ENCODE data around the gene RSPRY1.
"Not testable (repeated sequence)": the region's sequence is repeated elsewhere in the genome, so short reads cannot be mapped to it uniquely, and the experiment has no call there.

Gene RSPRY1

GRCh38 chr16:57184113-57184512, 2.0 kb upstream of the RSPRY1 start:
- no peak for DNase-seq (ENCODE audit: low read depth in 1 of 2, low spot score in 1 of 2)
- in situ Hi-C loops (cut with HindIII; ENCODE audit: low pct_unique_long_range_greater_than_20kb, low sequenced_read_pairs): no loop called here
- TF ChIP-seq JUND (IDR thresholded peaks at IDR 0.05; ENCODE audit: low read depth): no peak

DNA sequence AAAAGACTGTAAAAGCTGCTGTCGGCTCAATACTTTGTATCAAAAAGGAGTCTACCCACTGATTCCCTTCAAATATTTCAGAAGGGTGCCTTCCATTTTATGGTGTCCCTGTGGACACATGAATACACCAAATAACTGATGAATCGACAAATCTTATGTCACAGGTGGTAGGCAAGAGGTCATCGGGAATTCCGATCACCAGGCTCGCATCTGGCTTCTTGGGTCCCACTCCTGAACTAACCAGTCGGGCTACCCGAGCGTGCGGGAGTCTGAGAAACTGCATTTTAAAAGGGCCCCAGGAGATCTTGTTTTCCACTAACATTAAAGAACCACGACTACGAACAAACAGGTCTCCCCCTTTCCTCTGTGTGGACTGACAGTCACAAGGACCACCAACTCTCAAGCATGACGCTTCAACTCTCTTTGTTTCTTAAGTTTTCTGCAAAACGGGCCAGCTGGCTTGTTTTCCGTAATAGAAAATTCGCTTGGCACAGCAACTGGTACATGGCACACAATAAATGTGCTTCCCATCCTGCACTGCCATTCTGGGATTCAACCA, 1.2 kb upstream of the RSPRY1 start:
- in situ Hi-C loops (cut with HindIII; ENCODE audit: low pct_unique_long_range_greater_than_20kb, low sequenced_read_pairs): no loop called here
- no peak for TF ChIP-seq JUND (IDR thresholded peaks at IDR 0.05; ENCODE audit: low read depth)
- DNase-seq (ENCODE audit: low read depth in 1 of 2, low spot score in 1 of 2): peak in 1 of 2 experiments; percentile 22

DNA sequence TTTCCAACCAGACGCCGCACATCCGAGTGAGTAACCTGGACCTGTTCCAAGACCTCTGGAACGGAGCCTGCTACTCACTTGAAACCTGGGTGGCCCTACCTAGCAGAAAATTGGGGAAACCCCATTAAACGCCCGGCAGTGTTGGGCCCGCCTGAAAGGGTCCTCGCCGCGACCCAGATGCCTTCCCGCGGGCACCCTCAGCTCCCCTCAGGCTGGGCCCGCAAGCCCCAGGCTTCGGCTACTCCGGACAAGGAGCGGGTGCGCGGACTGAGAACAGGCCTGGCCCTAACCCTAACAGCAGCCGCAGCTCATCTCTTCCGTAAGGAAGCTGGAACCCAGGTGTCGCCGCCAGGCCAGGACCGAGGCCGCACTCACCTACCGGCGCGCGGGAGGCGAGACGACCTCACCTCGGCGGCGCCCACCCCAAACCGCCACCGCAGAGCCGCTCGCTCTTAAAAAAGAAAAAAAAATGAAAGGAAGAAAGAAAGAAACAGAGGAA, 634 bp upstream of the RSPRY1 start:
- peak in 1 of 2 experiments; percentile 37 for DNase-seq (ENCODE audit: low read depth in 1 of 2, low spot score in 1 of 2)
- in situ Hi-C loops (cut with HindIII; ENCODE audit: low pct_unique_long_range_greater_than_20kb, low sequenced_read_pairs): no loop called here
- no peak for TF ChIP-seq JUND (IDR thresholded peaks at IDR 0.05; ENCODE audit: low read depth)

GRCh38 chr16:57186872-57187854, 1.0 kb downstream of the RSPRY1 start:
- DNase-seq (ENCODE audit: low read depth in 1 of 2, low spot score in 1 of 2): peak in 1 of 2 experiments; percentile 7
- TF ChIP-seq JUND (IDR thresholded peaks at IDR 0.05; ENCODE audit: low read depth): no peak
- in situ Hi-C loops (cut with HindIII; ENCODE audit: low pct_unique_long_range_greater_than_20kb, low sequenced_read_pairs): no loop called here

GRCh38 chr16:57187902-57188710, 2.0 kb downstream of the RSPRY1 start:
- in situ Hi-C loops (cut with HindIII; ENCODE audit: low pct_unique_long_range_greater_than_20kb, low sequenced_read_pairs); DNase-seq (ENCODE audit: low read depth in 1 of 2, low spot score in 1 of 2): not testable (repeated sequence)

DNA sequence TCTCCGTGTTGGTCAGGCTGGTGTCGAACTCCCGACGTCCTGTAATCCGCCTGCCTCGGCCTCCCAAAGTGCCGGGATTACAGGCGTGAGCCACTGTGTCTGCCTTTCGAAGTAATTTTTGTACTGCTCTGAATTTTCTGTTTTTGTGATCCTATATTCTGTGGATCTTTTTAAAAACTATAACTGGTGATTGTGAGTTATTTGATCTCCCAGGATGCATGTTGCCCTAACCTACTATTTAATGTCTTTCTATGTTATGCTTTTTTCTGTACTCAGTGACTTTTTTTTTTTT, 2.5 kb downstream of the RSPRY1 start:
- in situ Hi-C loops (cut with HindIII; ENCODE audit: low pct_unique_long_range_greater_than_20kb, low sequenced_read_pairs): no loop called here
- no peak for TF ChIP-seq JUND (IDR thresholded peaks at IDR 0.05; ENCODE audit: low read depth)
- DNase-seq (ENCODE audit: low read depth in 1 of 2, low spot score in 1 of 2): no peak

GRCh38 chr16:57189527-57189926, 3.4 kb downstream of the RSPRY1 start:
- in situ Hi-C loops (cut with HindIII; ENCODE audit: low pct_unique_long_range_greater_than_20kb, low sequenced_read_pairs); DNase-seq (ENCODE audit: low read depth in 1 of 2, low spot score in 1 of 2): not testable (repeated sequence)

DNA sequence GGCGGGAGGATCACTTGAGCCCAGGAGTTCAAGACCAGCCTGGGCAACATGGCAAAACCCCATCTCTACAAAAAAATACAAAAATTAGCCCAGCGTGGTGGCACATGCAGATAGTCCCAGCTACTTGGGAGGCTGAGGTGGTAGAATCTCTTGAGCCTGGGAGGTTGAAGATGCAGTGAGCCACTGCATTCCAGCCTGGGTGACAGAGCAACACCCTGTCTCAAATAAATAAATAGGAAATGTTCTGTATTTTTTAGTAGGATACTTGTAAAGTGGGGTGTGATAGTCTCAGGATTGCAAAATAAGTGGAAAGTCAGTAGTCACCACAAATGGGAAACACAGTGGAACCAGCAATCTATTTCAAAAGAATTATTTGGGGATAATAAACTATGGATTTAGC, 4.0 kb downstream of the RSPRY1 start:
- no peak for DNase-seq (ENCODE audit: low read depth in 1 of 2, low spot score in 1 of 2)
- no peak for TF ChIP-seq JUND (IDR thresholded peaks at IDR 0.05; ENCODE audit: low read depth)
- in situ Hi-C loops (cut with HindIII; ENCODE audit: low pct_unique_long_range_greater_than_20kb, low sequenced_read_pairs): no loop called here

GRCh38 chr16:57191056-57191571, 5.0 kb downstream of the RSPRY1 start:
- in situ Hi-C loops (cut with HindIII; ENCODE audit: low pct_unique_long_range_greater_than_20kb, low sequenced_read_pairs): no loop called here
- TF ChIP-seq JUND (IDR thresholded peaks at IDR 0.05; ENCODE audit: low read depth): no peak
- DNase-seq (ENCODE audit: low read depth in 1 of 2, low spot score in 1 of 2): no peak

- TF ChIP-seq JUND (IDR thresholded peaks at IDR 0.05; ENCODE audit: low read depth): no peak
- in situ Hi-C loops (cut with HindIII; ENCODE audit: low pct_unique_long_range_greater_than_20kb, low sequenced_read_pairs): no loop called here
- no peak for DNase-seq (ENCODE audit: low read depth in 1 of 2, low spot score in 1 of 2)
Measured at GRCh38 chr16:57192146-57192545, 6.0 kb downstream of the RSPRY1 start.

- DNase-seq (ENCODE audit: low read depth in 1 of 2, low spot score in 1 of 2): no peak
- no peak for TF ChIP-seq JUND (IDR thresholded peaks at IDR 0.05; ENCODE audit: low read depth)
- in situ Hi-C loops (cut with HindIII; ENCODE audit: low pct_unique_long_range_greater_than_20kb, low sequenced_read_pairs): no loop called here
Measured at GRCh38 chr16:57192720-57193486, 6.8 kb downstream of the RSPRY1 start.

GRCh38 chr16:57194512-57194911, 8.4 kb downstream of the RSPRY1 start:
- no peak for TF ChIP-seq JUND (IDR thresholded peaks at IDR 0.05; ENCODE audit: low read depth)
- in situ Hi-C loops (cut with HindIII; ENCODE audit: low pct_unique_long_range_greater_than_20kb, low sequenced_read_pairs): no loop called here
- DNase-seq (ENCODE audit: low read depth in 1 of 2, low spot score in 1 of 2): peak in 1 of 2 experiments; percentile 16
